HT-29 (cell line): Measurements from ENCODE around the gene RPS21. TPM values are rescaled to one million over a fixed set of nuclear protein-coding genes. Genes with fewer than 3 reads are reported as not detected.

Source experiments
- DNase-seq: peaks from one replicate; pipeline ENCODE4 v3.0.0-alpha.2; 2015; ENCODE audit warnings: low spot score
- total RNA-seq: library from RNA; depleted of rRNA; stranded (reverse); fragments of >200 nt; shearing (Covaris generic); gene quantifications from 2 replicates; pipeline ENCODE4 v1.2.3, GENCODE V29; 2014

RPS21 gene
- total RNA-seq, 1 experiment from 2014 or later: 3,073 TPM

- DNase-seq: no peak
These were observed 8.7 kb upstream of the RPS21 start for GRCh38 chr20:62378215-62378614.

- no peak for DNase-seq
These were observed 5.6 kb upstream of the RPS21 start for GRCh38 chr20:62381202-62381797.

- no peak for DNase-seq
These were observed 5.1 kb upstream of the RPS21 start for GRCh38 chr20:62381842-62382241.

DNA sequence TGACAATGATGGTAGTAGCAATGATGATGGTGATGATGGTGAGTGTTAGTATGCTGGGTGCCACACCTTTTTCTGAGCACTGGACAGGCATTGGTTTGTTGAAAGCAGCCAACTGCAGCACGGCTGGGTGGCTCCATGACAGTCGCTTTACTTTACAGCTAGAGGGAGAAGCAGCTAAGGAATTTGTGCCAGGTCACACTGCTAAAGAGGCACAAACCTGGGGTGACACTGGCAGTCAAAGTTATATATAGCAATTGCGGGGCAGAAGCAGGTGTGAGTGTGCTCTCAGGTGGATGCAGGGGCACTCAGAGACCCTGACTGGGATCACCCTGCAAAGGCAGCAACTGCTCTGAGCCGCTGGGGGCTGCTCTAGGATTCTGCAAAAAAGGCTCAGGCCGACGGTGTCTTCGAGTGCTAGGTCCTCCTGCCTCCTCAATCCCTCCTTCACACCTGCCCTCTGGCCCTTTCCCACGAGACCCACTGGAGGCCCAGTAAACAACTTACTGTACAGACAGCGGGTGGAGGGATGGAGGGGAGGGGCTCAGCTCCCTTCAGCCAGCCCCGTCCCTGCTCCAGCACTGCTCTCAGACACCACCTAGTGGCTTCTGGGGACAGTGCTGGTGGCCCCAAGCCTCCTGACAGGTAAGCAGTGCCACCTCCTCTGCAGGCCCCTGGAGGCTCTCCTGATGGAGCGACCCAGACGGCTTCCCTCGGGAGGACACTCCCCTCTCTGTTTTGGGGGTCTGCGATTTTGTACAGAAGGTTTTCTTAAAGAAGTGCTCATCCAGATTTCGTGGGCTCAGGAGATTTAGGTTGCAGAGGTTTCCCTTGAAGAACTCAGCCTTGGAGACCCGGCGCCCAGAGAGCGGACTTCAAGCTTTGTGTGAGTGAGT lies 4.4 kb upstream of the RPS21 start:
- peak; percentile 98 for DNase-seq

DNA sequence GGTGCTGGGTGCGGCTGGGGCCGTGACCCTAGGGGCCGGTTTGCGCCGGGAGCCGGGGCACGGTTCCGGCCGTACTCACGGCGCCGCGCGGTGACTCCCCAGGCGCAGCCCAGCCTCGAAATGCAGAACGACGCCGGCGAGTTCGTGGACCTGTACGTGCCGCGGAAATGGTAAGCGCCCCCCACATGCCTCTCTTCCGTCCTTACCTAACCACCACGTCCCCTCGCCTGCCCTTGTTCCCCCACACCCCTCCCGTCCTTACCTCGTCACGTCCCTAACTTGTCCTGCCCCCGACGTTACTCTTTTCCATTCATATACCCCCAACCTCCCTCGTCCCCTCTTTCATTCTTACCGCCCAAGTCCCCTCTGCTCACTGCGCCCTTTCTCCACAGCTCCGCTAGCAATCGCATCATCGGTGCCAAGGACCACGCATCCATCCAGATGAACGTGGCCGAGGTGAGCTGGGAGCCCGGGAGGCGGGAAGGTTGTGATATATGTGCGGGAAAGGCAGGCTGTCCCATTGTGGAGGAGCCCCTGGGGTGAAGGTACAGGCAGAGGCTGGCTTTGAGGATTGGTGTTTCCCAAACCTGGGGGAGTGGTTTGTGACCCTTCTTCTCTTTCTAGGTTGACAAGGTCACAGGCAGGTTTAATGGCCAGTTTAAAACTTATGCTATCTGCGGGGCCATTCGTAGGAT lies 463 bp downstream of the RPS21 start:
- DNase-seq: no peak

GRCh38 chr20:62387933-62388635 lies 1.2 kb downstream of the RPS21 start:
- no peak for DNase-seq

DNA sequence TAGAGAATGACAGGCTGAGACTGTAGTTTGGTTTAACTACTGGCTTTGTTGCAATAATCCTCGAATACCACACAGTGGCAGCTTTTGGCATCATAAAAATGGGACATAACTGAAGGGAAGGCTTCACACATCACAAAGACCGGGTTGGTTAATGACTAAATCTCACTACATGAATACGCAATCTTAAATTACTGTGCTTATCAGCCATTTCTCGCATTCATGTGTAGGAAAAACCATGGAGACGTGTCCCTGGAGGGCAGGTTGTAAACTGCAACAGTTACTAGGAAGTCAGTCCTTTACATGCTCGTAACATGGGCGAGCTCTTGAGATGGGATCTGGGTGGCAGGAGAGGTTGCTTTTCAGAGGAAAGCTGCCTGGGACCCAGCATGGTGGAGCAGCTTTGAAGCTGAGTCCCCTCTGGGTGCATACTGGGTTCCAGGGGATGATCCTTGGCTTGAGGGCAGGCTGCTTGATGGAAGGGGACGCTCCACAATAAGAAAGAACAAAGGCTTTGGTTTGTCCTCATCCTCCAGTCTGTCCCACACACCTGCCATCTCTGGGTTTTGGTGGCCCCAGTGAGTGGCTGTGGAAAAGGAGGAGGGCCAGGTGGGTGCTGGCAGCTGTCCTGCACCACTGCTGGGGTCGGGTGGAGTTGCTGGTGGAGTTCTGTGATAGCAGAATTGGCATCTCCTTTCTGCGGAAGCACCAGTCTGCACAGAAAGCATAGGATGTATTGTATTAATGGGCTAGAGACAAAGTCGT lies 2.1 kb downstream of the RPS21 start:
- DNase-seq: no peak

DNA sequence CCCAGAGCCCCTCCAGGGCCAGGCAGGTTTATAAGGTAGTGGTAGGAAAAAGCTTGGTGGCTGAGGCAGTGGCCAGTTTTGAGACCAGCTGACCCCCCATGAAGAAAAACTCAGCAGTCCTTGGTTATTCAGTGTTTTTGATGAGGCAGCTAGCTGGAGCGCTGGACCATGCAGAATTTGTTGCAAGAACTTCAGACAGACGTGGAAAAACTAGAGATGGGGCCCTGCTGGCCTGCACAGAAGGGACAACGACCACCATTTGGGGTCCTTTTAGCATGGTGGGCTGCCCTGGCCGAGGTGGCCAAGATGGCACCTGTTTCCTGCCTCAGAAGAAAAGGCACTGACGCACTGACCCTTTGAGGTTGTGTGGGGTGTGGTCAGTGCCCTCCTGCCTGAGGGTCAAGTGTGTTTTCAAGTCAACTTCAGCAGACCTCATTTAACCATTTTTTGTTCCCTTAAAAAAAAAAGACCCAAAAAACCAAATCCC lies 2.7 kb downstream of the RPS21 start:
- DNase-seq: no peak

GRCh38 chr20:62390317-62391164 lies 3.6 kb downstream of the RPS21 start:
- no peak for DNase-seq

DNA sequence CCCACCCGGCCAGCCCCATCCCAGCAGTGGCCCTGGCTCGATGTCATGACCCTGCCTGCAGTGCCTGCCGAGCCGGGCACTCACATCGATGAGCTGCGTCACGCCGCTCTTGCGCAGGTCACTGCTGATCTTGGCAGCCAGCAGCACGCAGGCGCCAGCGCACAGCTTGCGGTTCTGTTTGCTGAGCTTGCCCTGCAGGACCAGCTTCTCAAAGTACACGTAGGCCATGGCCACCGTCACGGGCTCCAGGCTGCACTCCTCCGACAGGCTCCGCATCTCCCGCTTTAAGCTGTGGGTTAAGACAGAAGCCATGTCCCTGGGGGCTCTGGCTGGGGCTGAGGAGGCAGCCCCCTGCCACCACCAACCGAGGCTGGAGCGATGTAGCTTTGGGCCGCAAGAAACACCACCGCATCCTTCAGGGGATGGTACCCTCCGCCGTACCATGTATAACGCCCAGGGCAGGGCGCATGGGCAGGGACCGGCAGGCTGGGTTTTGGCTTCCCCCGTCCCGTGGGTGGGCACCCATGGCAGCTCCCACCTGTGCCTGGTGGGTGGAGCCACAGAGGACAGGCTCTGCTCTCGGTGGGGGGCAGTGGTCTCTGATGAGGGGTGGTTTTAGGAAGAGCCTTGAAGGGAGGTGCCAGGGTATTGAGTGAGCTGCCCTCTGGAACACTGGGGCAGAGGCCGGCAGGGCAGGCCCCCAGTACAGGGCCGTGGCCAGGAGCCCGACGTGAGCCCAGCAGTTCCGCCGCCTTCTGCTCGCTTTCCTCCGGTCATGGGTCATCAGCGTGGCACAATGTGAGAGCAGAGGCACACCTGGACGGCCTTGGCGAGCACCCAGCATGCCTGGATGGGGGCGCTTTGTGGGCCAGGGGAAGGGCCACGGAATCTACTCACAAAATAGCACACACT lies 4.5 kb downstream of the RPS21 start:
- DNase-seq: no peak

DNA sequence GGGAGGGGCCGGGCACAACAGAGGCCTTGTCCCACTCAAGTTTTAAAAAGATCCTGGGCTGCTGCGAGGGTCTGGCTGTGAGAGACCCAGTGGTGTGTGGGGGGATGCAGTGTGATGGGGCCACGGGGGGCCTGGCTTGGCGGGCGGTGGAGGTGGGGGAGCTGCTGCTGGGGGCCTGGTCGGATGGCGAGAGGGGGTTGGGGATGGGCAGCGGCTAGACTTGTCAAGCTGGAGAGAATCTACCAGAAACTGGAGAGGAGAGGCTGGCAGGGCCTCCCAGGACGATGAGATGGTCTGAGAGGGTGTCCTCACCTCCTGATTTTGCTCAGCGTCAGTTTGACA lies 5.1 kb downstream of the RPS21 start:
- no peak for DNase-seq

- DNase-seq: no peak
These were observed 5.9 kb downstream of the RPS21 start for GRCh38 chr20:62392621-62393334.

- DNase-seq: no peak
These were observed 6.4 kb downstream of the RPS21 start for GRCh38 chr20:62393335-62393665.

DNA sequence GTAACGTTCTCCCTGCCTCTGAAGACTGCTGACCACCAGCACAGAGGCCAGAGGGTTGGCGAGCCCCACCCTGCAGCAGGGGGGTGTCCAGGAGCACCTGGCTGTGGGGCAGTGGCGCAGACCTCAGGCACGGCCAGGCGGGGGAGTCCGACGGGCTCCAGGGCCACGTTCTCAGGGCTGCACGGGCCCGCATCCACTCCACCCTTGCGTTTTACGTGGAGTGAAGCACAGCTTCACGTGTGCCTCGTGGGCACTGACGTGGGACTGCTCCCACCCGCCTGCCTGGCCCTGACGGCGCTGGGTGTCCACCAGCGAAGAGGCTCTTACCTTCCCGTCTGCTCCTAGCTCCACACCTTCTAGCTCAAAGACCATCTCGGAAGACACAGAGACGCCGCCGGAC lies 6.9 kb downstream of the RPS21 start:
- no peak for DNase-seq

DNA sequence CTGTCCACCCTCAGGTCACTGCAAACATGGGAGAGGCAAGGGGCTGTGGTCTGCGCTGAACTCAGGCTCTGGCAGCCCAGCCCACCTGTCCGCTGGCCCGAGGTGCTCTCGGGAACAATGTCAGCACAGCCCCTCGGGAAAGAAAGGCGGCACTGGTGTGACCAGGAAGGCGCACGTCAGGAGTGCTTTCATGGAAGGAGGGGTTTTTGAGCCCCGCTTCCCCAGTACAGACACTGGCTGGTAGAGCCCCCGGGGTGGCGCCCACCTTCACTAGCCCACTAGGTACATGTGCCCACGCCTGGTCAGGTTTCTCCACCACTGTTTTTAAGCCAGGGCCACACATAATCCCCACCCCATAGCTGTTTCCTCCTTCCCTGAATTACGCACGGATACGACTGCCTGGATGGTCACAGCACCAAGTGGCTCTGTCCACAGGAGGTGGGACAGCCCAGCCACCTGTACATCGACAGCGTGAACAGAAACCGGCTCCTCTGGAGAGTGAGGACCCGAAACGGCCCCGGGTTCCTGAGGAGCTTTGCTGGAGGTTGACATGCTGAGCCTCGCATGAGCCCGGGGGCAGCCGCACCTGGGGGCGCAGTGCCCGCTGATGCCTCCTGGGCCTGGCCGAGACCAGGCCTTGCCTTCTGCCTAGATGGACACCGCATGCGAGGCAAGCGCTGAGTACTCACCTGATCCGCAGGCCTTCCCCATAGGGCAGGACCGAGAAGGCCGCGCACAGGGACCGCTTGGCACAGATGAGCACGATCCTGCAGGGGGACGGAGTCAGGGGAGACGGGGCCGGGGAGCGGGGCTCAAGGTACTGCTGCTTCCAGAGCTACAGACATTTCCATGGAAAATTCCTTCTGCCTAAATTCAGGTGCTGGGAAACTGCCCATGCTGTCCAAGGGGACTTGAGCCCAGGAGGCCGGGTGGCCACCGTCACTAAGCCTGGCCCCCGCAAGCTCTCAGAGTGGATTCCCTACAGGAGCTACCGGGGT lies 7.6 kb downstream of the RPS21 start:
- no peak for DNase-seq

DNA sequence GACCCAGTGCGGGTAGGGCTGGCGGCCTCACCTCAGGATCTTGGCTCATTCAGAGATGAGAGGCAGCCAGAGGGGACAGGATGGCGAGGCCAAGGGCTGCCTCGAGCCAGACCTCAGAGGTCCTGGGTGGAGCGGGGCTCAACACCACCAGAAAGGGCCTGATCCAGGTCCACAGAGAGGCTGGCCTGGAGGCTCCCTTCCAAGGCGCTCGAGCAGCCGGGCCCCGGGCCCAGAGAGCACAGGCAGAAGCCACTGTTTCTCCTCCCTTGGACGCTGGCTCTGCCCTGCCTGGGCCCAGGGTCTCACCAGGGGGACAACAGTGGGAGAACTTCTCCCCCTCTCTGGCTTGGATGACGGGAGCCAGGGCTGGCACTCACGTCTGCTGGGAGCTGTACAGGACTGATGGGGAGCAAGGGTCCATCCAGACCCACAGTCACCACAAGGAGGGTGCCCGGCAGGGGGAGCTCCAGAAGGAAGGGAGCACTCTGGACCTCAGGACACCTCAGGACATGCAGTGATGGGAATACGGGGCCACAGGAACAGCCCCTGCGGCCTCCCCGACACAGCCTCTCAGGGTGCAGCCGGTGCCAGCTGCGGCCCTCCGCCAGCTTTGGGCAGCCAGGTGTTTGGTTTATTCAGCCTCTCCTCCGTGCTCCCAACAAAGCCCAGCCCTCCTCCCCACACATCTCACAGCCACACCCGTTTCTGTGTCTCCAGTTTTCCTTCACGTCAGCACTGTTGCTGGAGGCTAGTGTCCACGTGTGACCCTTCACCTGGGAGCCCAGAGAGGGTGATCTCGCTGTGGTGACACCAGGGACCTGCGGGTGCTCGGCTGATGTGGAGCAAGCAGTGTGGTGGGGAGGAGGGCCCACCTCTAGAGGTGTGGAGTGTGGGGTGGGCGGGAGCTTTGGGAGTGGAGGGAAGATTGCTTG lies 8.7 kb downstream of the RPS21 start:
- peak; percentile 80 for DNase-seq
